Loucy (cell line): ENCODE measurements around the gene NDC1.

Experiments used
- H2AFZ ChIP-seq: fragments of 200-600 bp; sonication (generic); 2 replicates; pipeline ENCODE4 v1.6.0; 2016; ENCODE audit warnings: antibody characterized with exemption, mild to moderate bottlenecking, low read length, moderate library complexity
- H3F3A ChIP-seq: fragments of 200-600 bp; 2 replicates; pipeline ENCODE4 v1.6.0; 2016; ENCODE audit warnings: antibody characterized with exemption, low read depth, mild to moderate bottlenecking
- H3K27me3 ChIP-seq: fragments of 200-600 bp; sonication (generic); 2 replicates; pipeline ENCODE4 v1.6.1; 2014; ENCODE audit warnings: low read length, mild to moderate bottlenecking; ENCODE audit not compliant: insufficient read depth, poor library complexity, severe bottlenecking
- H3K36me3 ChIP-seq: fragments of 200-600 bp; sonication (generic); 2 replicates; pipeline ENCODE4 v1.6.1; 2016; ENCODE audit warnings: low read length; ENCODE audit not compliant: insufficient read depth
- H3K4me1 ChIP-seq: fragments of 200-600 bp; sonication (generic); 2 replicates; pipeline ENCODE4 v1.5.1; 2014; ENCODE audit warnings: low read length, mild to moderate bottlenecking; ENCODE audit not compliant: insufficient read depth, poor library complexity, severe bottlenecking
- H3K4me2 ChIP-seq: fragments of 200-600 bp; sonication (generic); 2 replicates; pipeline ENCODE4 v1.6.0; 2014; ENCODE audit warnings: antibody characterized with exemption, low read length, low read depth, mild to moderate bottlenecking; ENCODE audit not compliant: poor library complexity, severe bottlenecking
- H3K4me3 ChIP-seq: fragments of 200-600 bp; sonication (generic); 2 replicates; pipeline ENCODE4 v1.5.1; 2014; ENCODE audit warnings: low read length, mild to moderate bottlenecking, mixed read lengths; ENCODE audit not compliant: poor library complexity, severe bottlenecking
- H3K79me2 ChIP-seq: fragments of 200-600 bp; sonication (generic); 2 replicates; pipeline ENCODE4 v1.6.1; 2014; ENCODE audit warnings: low read length; ENCODE audit not compliant: insufficient read depth
- H3K9ac ChIP-seq: fragments of 200-600 bp; sonication (generic); 2 replicates; pipeline ENCODE4 v1.6.0; 2014; ENCODE audit warnings: mild to moderate bottlenecking, low read depth, low read length, moderate library complexity; ENCODE audit not compliant: poor library complexity, severe bottlenecking
- H3K9me2 ChIP-seq: fragments of 200-600 bp; sonication (generic); replicated peaks from 2 replicates; pipeline ENCODE4 v1.6.1; 2016; ENCODE audit warnings: low read depth, low read length, mixed read lengths
- H3K9me3 ChIP-seq: fragments of 200-600 bp; sonication (generic); 2 replicates; pipeline ENCODE4 v1.6.1; 2014; ENCODE audit warnings: mild to moderate bottlenecking, antibody characterized with exemption, low read length, low read depth; ENCODE audit not compliant: insufficient read depth
- H4K20me1 ChIP-seq: fragments of 200-600 bp; sonication (generic); 2 replicates; pipeline ENCODE4 v1.6.0; 2014; ENCODE audit warnings: antibody characterized with exemption, low read length, mild to moderate bottlenecking; ENCODE audit not compliant: insufficient read depth, poor library complexity, severe bottlenecking
- CTCF ChIP-seq: fragments of 200-600 bp; sonication (generic); conservative IDR thresholded peaks from 2 replicates; pipeline ENCODE4 v1.5.1; 2014; ENCODE audit warnings: mild to moderate bottlenecking, antibody characterized with exemption, low read length
- EZH2phosphoT487 ChIP-seq: fragments of 200-600 bp; IDR thresholded peaks from 2 replicates; pipeline ENCODE4 v1.6.1; 2018; ENCODE audit warnings: antibody characterized with exemption, mild to moderate bottlenecking, moderate library complexity, borderline replicate concordance

NDC1 gene

DNA sequence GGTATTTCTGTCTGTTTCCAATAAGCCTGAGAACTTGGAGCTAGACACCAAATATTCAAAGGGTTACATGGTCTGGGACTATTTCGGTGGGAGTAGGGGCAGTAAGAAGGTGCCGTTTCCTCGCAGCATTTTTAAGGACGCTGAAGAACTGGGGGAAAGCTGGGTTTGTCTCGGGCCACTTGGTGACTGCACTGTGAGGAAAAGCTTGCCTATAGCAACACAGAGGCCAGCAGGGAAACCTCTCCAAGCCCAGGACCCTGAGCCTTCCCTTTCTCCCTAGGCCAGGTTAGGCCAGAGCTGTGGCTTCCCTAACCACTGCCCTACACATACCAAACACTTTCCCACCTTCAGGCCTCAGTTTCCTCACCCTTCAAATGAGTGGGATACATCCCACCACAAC lies 102.4 kb downstream of the NDC1 start:
- Histone ChIP-seq H3K27me3 (no peaks in the 10 kb centered on the region), H3K4me3 (no peak overlapping the region), H3K9me2 (no peaks in the 10 kb centered on the region), H3K9me3 (no peaks in the 10 kb centered on the region), H3K79me2 (no peaks in the 10 kb centered on the region), H3K9ac (no peak overlapping the region), H4K20me1 (no peaks in the 10 kb centered on the region), H3F3A (no peaks in the 10 kb centered on the region), H3K4me1 (peaks cover 9% of the 10 kb centered on the region), H2AFZ (no peak overlapping the region), H3K4me2 (no peak overlapping the region), H3K36me3 (no peaks in the 10 kb centered on the region)
- no peak for TF ChIP-seq EZH2phosphoT487

DNA sequence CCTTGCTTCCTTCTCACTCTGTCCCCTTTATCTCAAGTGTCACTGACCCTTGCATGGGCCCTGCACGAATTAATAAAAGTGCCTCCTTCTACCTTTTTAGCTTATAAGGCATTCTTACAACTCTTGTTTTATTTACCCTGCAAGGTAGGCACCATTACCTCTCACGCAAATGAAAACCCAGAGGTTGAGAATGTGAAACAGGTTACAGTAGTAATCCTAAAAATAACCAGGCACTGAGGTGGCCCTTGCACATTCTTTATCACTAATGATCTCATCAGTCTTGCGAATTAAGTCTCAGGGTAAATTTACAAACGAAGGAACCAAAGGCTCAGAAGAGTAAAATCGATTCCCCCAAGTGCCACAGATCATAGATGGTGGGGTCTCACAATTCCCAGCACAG lies 102.8 kb downstream of the NDC1 start:
- Histone ChIP-seq H3K9ac (no peak overlapping the region), H3K36me3 (no peaks in the 10 kb centered on the region), H4K20me1 (no peaks in the 10 kb centered on the region), H3K9me2 (no peaks in the 10 kb centered on the region), H3F3A (no peaks in the 10 kb centered on the region), H3K4me3 (no peak overlapping the region), H3K79me2 (no peaks in the 10 kb centered on the region), H3K4me1 (peaks cover 9% of the 10 kb centered on the region), H3K27me3 (no peaks in the 10 kb centered on the region), H3K9me3 (no peaks in the 10 kb centered on the region), H2AFZ (no peak overlapping the region), H3K4me2 (no peak overlapping the region)
- no peak for TF ChIP-seq CTCF
- TF ChIP-seq EZH2phosphoT487: no peak

DNA sequence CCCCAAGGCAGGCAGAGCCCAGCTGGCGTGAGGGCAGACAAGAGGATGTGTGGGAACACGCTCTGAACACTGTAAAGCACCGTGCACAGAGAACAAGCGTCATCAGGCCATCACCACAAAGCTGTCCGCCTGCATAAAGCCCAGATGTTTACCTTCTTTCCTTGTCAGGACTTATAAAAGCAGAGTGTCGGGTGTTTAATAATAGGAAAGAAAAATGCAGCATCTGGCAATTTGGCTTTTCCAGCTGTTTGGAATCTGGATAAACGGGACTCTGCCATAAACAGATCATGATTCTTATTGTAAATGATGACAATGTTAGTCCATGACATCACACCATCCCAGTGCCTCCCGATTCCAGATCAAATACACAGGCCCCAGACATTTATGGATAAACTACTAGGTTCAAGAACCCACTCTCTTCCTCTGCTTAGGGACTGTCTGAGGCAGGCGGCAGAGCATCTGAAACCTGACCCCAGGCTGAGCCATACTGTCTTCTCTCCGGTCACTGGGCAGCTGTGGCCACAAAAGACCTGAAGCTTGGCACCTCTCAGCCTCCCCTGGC lies 103.4 kb downstream of the NDC1 start:
- no peaks in the 10 kb centered on the region for H3K79me2 ChIP-seq
- no peaks in the 10 kb centered on the region for H3K9me2 ChIP-seq
- H4K20me1 ChIP-seq: no peaks in the 10 kb centered on the region
- no peaks in the 10 kb centered on the region for H3K9me3 ChIP-seq
- no peak overlapping the region for H3K4me3 ChIP-seq
- H3F3A ChIP-seq: no peaks in the 10 kb centered on the region
- H3K4me2 ChIP-seq: no peak overlapping the region
- H2AFZ ChIP-seq: no peak overlapping the region
- peaks cover 9% of the 10 kb centered on the region for H3K4me1 ChIP-seq
- no peaks in the 10 kb centered on the region for H3K36me3 ChIP-seq
- no peak overlapping the region for H3K9ac ChIP-seq
- no peaks in the 10 kb centered on the region for H3K27me3 ChIP-seq
- no peak for TF ChIP-seq EZH2phosphoT487
- TF ChIP-seq CTCF: no peak

DNA sequence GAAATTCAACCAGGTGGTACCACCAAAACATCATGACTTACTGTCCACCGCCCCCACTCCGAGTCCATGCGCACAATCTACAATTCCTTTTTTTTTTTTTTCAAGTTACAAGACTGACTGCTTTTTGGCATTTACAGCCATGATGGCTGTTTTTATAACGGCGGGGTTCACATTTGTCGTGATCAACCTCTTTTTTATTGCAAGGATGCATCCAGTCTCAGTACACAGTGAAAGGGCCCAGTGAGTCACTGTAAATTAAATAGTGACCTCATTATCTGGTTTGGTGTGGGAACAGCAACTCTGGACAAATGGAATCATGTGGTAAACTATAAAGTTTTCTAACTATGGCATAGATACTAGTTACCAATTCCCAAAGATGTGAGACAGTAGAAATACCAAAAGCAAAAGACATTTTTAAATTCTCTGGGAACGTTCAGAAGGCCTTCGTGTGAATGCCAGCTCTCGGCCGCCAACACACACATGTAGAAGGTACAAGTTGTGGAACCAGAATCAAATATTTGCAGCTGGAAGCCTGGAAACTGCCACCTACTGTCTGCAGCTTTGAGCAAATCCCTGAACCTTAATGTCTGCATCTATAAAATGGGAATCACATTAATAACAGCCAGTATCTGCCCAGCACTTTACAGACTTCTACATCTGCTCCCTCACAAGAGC lies 104.0 kb downstream of the NDC1 start:
- Histone ChIP-seq H3K36me3 (no peaks in the 10 kb centered on the region), H3K27me3 (no peaks in the 10 kb centered on the region), H4K20me1 (no peaks in the 10 kb centered on the region), H3K9ac (no peak overlapping the region), H3K4me1 (peaks cover 9% of the 10 kb centered on the region), H3K4me3 (no peak overlapping the region), H3F3A (no peaks in the 10 kb centered on the region), H3K4me2 (no peak overlapping the region), H3K79me2 (no peaks in the 10 kb centered on the region), H2AFZ (no peak overlapping the region), H3K9me2 (no peaks in the 10 kb centered on the region), H3K9me3 (no peaks in the 10 kb centered on the region)
- TF ChIP-seq EZH2phosphoT487 (no peak), CTCF (no peak)
